Cardiac fibroblast (primary cell): ENCODE measurements around the gene NUAK1.
A peak's percentile ranks its signal among the peaks of the same experiment; 100 is the strongest.

Experiments
- DNase-seq, 2 donors: peaks; one replicate each; pipeline versions ENCODE4 v3.0.0 to v3.0.0-alpha.2; 2010; ENCODE audit warnings: low read depth in 2 of 2
- H3K4me3 ChIP-seq, 2 donors: replicated peaks in 1 of 2; 1 replicate in 1 of 2; 2 replicates in 1 of 2; pipeline ENCODE4 v1.5.1; 2011; ENCODE audit warnings: low read depth in 2 of 2, low read length in 2 of 2, mild to moderate bottlenecking in 2 of 2, moderate library complexity in 1 of 2
- CTCF ChIP-seq: IDR thresholded peaks from one replicate; pipeline ENCODE4 v1.5.1; 2011; ENCODE audit warnings: low read depth, mild to moderate bottlenecking, low read length, inconsistent platforms

The NUAK1 gene

DNA sequence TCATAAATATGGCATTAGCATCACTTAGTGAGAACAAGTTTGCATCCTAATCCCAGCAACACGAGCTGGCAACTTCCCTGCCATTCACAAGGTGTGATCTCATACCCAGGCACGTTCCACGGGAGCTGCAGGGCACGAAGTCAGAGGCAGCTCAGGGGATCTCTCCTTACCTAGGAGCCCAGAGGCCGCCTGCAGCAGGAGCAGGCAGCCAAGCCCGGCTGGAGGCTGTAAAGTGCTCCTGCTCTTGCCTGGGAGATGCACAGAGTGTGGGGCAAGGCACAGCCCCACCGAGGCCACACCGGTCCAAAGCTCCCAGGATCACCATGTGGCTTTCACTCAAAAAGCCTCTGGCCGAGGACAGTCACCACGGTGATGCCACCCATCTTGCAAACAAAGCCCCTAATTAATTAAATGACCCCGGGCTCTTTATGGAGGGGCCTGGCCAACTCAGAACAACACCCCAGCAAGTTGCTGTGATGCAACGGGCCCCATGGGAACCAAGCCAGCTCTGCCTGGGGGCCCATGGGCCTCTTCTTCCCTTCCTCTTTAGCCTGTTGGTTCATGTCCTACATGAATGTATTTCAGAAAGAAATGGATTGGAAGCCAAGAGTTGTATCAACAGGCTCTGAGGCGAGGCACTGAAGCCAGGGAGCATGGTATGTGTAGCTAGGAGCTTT, 26.5 kb downstream of the NUAK1 start:
- TF ChIP-seq CTCF: no peak
- H3K4me3 ChIP-seq: no peak overlapping the region
- peak in 1 of 2 donors; percentile 46 for DNase-seq

- no peak overlapping the region for H3K4me3 ChIP-seq
- no peak for DNase-seq
- TF ChIP-seq CTCF: no peak
Observed at GRCh38 chr12:106110626-106111300, 28.0 kb downstream of the NUAK1 start.

DNA sequence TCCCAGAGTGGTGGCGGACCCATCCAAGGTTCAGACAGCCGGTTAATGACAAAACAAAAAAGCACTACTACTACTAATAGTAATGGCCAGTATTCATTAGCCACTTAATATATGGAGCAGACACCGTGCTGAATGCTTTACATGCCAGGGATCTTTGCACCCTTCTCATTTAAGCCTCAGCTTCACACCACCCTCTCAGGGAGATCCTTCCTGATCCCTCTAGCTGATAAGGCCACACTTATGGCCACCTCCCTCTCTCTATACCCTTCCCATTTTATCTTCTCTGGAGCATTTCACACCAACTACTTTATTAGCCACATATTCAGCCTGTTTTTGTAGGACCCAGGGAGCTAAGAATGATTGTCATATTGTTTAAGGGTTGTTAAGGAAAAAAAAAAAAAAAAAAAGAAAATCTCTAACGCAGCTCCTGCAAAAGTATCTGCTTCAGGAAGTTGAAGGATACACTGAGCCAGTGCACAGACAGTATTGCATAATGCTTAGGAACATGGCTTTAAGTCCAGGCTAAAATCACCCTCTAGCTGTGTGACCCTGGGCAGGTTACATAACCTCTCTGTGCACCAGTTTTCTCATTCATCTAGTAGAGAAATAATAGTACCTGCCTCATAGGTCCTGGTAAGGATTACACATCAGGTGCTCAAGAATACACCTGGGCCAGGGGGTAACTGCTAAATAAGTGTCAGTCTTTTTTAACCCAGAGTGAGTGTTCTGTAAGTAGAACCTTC, 29.4 kb downstream of the NUAK1 start:
- H3K4me3 ChIP-seq: no peak overlapping the region
- DNase-seq: peak; percentile 52 to 72
- no peak for TF ChIP-seq CTCF

DNA sequence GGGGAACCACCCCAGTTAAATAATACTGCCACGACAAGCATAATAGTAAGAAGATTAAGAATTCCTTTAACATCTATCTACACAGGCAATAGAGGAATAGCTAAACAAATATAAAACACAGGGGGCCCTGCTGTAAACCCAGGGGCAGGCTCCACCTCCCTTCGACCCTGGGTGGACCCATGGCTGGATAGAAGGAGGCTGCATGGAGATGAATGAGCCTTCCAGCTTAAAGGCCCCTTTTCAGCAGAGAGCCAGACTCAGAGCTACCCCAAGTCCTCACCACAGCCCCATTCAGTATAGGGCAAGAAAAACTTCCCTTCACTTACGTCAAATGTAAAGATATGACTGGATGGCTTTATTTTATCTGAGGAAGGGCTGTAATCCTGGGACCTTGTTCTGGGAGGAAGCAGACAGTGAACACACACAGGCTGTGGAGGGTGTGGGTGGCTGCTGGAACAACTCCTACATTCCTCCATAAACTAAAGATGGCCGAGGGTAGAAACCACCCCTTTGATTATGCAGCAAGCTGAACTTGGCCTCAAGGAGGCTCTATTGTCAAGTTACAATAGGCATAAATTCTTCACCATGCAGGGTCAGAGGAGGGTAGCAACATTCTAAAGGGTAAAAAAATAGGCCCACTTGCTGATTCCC, 30.4 kb downstream of the NUAK1 start:
- peak; percentile 60 to 89 for DNase-seq
- H3K4me3 ChIP-seq: no peak overlapping the region
- TF ChIP-seq CTCF: no peak

- DNase-seq: peak; percentile 45 to 73
- TF ChIP-seq CTCF: no peak
Observed at GRCh38 chr12:106107566-106107965, 31.2 kb downstream of the NUAK1 start.

GRCh38 chr12:106106892-106107291, 31.9 kb downstream of the NUAK1 start:
- DNase-seq: peak; percentile 58 to 60
- H3K4me3 ChIP-seq: no peak overlapping the region
- no peak for TF ChIP-seq CTCF

More at GRCh38 chr12:106107566-106107965, 31.2 kb downstream of the NUAK1 start:
- no peak overlapping the region for H3K4me3 ChIP-seq
